ENCODE results near the gene STAT4. TPM values are rescaled to one million over a fixed set of nuclear protein-coding genes. Genes with fewer than 3 reads are reported as not detected.

STAT4 gene
- total and polyA plus RNA-seq, 4 donors: 2.5 to 11.5 (median 5.6) TPM

- WGBS, 2 donors: 74 to 79% methylated on average over 2 of the region's 2 CpGs
- no peaks in the 10 kb centered on the region for H3K36me3 ChIP-seq (ENCODE audit: control insufficient read depth in 4 of 4, insufficient read depth in 4 of 4, low read length in 4 of 4)
- DNase-seq: peak in 1 of 3 donors; percentile 11
- H3K27me3 ChIP-seq (ENCODE audit: control insufficient read depth in 3 of 3, insufficient read depth in 3 of 3, low read length in 2 of 3): no peaks in the 10 kb centered on the region
- no peak overlapping the region for H3K9ac ChIP-seq (ENCODE audit: insufficient read depth in 1 of 2, low read length in 2 of 2)
- H3K4me3 ChIP-seq: no peak overlapping the region
- no peaks in the 10 kb centered on the region for H3K9me3 ChIP-seq (ENCODE audit: control insufficient read depth in 4 of 4, insufficient read depth in 3 of 4, low read length in 3 of 4)
- no peak for ATAC-seq (ENCODE audit: insufficient read depth, low FRiP score)
- peaks cover 0 to 2% (median 0%) of the 10 kb centered on the region in 5 donors for H3K4me1 ChIP-seq (ENCODE audit: control insufficient read depth in 5 of 5, insufficient read depth in 5 of 5, low read length in 5 of 5)
- no peak for TF ChIP-seq CTCF (IDR thresholded peaks at IDR 0.05; ENCODE audit: control extremely low read depth, extremely low read depth)
- no peak overlapping the region for H3K27ac ChIP-seq (ENCODE audit: low read depth in 1 of 2, low read length in 1 of 2)
These were observed 40.9 kb downstream of the STAT4 start for GRCh38 chr2:191109888-191110287.

- peaks cover 0 to 2% (median 0%) of the 10 kb centered on the region in 5 donors for H3K4me1 ChIP-seq (ENCODE audit: control insufficient read depth in 5 of 5, insufficient read depth in 5 of 5, low read length in 5 of 5)
- ATAC-seq (ENCODE audit: insufficient read depth, low FRiP score): no peak
- WGBS, 2 donors: 59 to 70% methylated on average over 4 of the region's 4 CpGs
- no peak for TF ChIP-seq CTCF (IDR thresholded peaks at IDR 0.05; ENCODE audit: control extremely low read depth, extremely low read depth)
- DNase-seq: no peak
- no peak overlapping the region for H3K27ac ChIP-seq (ENCODE audit: low read depth in 1 of 2, low read length in 1 of 2)
- H3K27me3 ChIP-seq (ENCODE audit: control insufficient read depth in 3 of 3, insufficient read depth in 3 of 3, low read length in 2 of 3): no peaks in the 10 kb centered on the region
- no peaks in the 10 kb centered on the region for H3K36me3 ChIP-seq (ENCODE audit: control insufficient read depth in 4 of 4, insufficient read depth in 4 of 4, low read length in 4 of 4)
- no peaks in the 10 kb centered on the region for H3K9me3 ChIP-seq (ENCODE audit: control insufficient read depth in 4 of 4, insufficient read depth in 3 of 4, low read length in 3 of 4)
- no peak overlapping the region for H3K4me3 ChIP-seq
- H3K9ac ChIP-seq (ENCODE audit: insufficient read depth in 1 of 2, low read length in 2 of 2): no peak overlapping the region
These were observed 42.5 kb downstream of the STAT4 start for GRCh38 chr2:191108331-191108730.

GRCh38 chr2:191105082-191105481, 45.7 kb downstream of the STAT4 start:
- H3K9ac ChIP-seq (ENCODE audit: insufficient read depth in 1 of 2, low read length in 2 of 2): no peak overlapping the region
- ATAC-seq (ENCODE audit: insufficient read depth, low FRiP score): no peak
- no peaks in the 10 kb centered on the region for H3K9me3 ChIP-seq (ENCODE audit: control insufficient read depth in 4 of 4, insufficient read depth in 3 of 4, low read length in 3 of 4)
- peaks cover 0 to 2% (median 0%) of the 10 kb centered on the region in 5 donors for H3K4me1 ChIP-seq (ENCODE audit: control insufficient read depth in 5 of 5, insufficient read depth in 5 of 5, low read length in 5 of 5)
- H3K27ac ChIP-seq (ENCODE audit: low read depth in 1 of 2, low read length in 1 of 2): no peak overlapping the region
- H3K36me3 ChIP-seq (ENCODE audit: control insufficient read depth in 4 of 4, insufficient read depth in 4 of 4, low read length in 4 of 4): no peaks in the 10 kb centered on the region
- no peaks in the 10 kb centered on the region for H3K27me3 ChIP-seq (ENCODE audit: control insufficient read depth in 3 of 3, insufficient read depth in 3 of 3, low read length in 2 of 3)
- no peak overlapping the region for H3K4me3 ChIP-seq
- TF ChIP-seq CTCF (IDR thresholded peaks at IDR 0.05; ENCODE audit: control extremely low read depth, extremely low read depth): no peak
- 79 to 88% methylated on average over 3 of the region's 3 CpGs for WGBS, 2 donors
- DNase-seq: no peak

- WGBS, 2 donors: 91 to 92% methylated on average over 1 of the region's 1 CpG
- H3K27me3 ChIP-seq (ENCODE audit: control insufficient read depth in 3 of 3, insufficient read depth in 3 of 3, low read length in 2 of 3): no peaks in the 10 kb centered on the region
- no peaks in the 10 kb centered on the region for H3K9me3 ChIP-seq (ENCODE audit: control insufficient read depth in 4 of 4, insufficient read depth in 3 of 4, low read length in 3 of 4)
- DNase-seq: no peak
- ATAC-seq (ENCODE audit: insufficient read depth, low FRiP score): no peak
- H3K27ac ChIP-seq (ENCODE audit: low read depth in 1 of 2, low read length in 1 of 2): no peak overlapping the region
- peaks cover 0 to 2% (median 0%) of the 10 kb centered on the region in 5 donors for H3K4me1 ChIP-seq (ENCODE audit: control insufficient read depth in 5 of 5, insufficient read depth in 5 of 5, low read length in 5 of 5)
- TF ChIP-seq CTCF (IDR thresholded peaks at IDR 0.05; ENCODE audit: control extremely low read depth, extremely low read depth): no peak
- no peak overlapping the region for H3K9ac ChIP-seq (ENCODE audit: insufficient read depth in 1 of 2, low read length in 2 of 2)
- H3K4me3 ChIP-seq: no peak overlapping the region
- no peaks in the 10 kb centered on the region for H3K36me3 ChIP-seq (ENCODE audit: control insufficient read depth in 4 of 4, insufficient read depth in 4 of 4, low read length in 4 of 4)
These were observed 47.0 kb downstream of the STAT4 start for GRCh38 chr2:191103774-191104173.
